ENCODE results near the gene ZFTA. TPM values are rescaled to one million over a fixed set of nuclear protein-coding genes. Genes with fewer than 3 reads are reported as not detected.
A peak's percentile ranks its signal among the peaks of the same experiment; 100 is the strongest.

Gene ZFTA
- polyA plus RNA-seq, 10 donors: 20.0 to 31.0 (median 26.5) TPM

DNA sequence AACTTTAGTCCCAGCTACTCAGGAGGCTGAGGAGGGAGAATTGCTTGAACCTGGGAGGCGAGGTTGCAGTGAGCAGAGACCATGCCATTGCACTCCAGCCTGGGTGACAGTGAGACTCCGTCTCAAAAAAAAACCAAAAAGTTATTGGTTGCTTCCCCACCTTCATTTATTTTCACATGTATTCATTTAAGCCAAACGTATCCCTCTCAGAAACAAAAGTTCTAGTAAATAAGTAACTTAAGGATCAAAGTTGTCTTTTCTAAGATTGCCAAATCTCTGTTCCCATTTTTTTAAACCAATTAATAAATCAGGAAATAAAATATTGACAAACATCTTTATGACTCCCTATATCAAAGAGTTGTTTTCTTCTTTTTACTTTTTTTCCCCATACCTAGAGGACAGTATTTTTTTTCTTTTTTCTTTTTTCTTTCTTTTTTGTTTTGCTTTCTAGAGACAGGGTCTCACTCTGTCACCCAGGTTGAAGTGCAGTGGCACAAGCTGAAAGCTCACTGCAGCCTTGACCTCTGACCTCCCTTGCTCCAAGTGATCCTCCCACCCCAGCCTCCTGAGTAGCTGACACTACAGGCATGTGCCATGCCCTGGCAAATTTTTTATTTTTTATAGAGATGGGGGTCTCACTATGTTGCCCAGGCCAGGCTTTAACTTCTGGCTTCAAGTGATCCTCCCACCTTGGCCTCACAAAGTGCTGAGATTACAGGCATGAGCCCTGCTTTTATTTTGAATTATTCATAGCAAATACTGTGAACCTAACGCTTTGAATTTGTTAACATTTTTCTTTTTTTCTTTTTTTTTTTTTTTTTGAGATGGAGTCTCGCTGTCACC, 11.4 kb downstream of the ZFTA start:
- no peak for DNase-seq

DNA sequence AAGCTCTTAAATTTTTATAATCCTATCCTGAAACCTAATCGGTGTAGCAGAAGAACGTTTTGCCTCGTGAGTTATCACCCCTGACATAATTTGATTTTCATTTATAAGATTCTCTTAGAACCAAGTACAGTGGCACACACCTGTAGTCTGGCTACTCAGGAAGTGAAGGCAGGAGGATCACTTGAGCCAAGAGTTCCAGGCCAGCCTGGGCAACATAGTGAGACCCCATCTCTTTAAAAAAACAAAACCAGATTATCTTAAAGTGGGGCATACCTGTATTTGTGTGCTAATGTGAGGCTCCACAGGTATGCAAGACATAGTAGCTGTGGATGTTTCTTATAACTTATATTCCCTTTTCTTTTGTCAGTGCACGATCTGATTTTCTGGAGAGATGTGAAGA, 19.0 kb downstream of the ZFTA start:
- DNase-seq: no peak

DNA sequence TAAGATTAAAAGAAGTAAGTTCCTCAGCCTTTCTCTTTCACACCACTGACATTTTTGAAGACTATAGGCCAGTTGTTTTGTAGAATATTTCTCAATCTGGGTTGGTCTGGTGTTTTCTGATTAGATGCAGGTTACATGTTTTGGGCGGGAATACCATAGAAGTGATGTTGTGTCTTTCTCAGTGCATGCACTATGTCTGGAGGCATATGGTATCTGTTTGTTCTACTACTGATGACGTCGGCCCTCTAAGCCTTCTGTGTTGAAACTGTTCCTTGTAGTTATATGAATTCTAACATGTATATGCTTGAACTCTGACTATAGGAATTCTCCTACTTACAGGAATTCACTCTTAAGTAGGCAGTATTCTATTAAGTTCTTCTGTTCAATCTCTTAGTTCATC, 21.6 kb downstream of the ZFTA start:
- no peak for DNase-seq

DNA sequence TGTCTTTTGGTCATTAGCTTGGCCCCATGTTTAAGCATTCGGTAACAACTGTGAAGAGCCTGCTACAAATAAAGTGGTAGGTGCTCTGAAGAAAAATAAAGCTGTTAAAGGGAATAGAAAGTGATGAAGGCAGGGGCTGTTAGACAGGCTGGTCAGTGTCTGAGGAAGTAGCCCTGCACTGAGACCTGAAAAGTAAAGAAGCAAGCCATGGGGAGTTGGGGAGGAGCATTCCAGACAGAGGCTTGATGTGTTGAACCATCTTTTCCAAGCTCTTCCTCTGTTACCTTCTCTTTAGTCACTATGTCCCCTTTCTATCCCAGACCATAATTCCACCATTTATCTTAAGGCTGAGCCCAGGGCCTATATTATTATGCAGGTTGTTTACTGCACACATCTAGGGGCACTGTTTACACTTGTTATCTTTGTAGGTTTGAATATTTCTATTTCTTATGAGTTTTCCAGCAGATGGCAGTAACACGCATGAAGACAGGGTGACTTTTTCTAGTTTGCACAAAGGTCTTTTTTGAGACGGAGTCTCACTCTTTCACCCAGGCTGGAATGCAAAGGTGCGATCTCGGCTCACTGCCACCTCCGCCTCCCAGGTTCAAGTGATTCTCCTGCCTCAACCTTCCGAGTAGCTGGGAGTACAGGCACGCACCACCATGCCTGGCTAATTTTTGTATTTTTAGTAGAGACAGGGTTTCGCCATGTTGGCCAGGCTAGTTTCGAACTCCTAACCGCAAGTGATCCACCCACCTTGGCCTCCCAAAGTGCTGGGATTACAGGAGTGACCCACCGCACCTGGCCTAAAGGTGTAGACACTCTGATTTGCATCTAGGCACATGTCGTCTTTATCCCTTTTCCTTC, 23.0 kb downstream of the ZFTA start:
- DNase-seq: peak in 1 of 3 donors; percentile 44

DNA sequence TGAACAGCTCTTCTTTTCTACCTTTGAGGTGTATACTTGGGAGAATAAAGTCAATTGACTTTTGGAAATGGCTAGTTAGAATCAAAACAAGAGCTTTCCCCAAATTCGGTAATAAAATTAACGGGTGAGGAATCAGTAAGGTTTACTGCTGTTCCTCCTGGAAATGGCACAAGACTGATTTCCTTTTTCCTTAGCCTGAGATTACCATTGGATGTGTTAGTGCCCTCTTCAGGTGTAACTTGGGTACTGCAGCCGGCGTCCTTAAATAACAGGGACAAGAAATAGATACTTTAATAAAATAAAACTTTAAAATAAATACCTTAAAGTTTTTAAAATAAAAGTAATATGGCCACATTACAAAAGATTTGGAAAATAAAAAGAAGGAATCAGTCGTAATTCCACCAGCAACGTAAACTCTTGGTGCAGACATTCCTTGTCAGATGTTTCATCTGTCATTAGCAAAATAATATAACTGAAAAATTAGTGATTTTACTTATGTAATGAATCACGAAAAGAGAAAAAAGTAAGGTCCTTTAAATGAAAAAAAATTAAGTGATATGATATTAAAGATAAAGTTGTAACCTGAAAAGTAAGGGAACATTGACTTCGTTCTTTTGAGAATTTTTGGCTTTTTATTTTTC, 29.7 kb downstream of the ZFTA start:
- peak; percentile 70 to 85 (median 77) for DNase-seq

DNA sequence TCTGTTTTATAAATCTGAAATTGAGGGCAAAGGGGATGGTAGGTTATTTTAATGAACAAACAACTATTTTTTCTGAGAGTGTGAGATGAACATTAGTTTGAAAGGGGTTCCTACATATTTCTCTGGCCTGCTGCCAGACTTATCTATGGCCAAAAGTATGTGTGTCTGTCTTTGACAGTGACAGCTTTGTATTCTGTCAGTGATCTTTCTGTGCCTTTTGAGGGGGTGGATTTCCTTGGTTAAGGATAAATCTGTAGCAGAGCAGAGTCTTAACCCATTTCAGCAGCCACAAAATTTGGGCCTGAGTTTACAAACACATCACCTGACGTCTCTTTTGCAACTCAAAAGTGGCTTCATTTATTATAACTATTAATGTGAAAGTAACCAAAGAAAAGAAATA, 30.9 kb downstream of the ZFTA start:
- DNase-seq: peak in 1 of 3 donors; percentile 5

DNA sequence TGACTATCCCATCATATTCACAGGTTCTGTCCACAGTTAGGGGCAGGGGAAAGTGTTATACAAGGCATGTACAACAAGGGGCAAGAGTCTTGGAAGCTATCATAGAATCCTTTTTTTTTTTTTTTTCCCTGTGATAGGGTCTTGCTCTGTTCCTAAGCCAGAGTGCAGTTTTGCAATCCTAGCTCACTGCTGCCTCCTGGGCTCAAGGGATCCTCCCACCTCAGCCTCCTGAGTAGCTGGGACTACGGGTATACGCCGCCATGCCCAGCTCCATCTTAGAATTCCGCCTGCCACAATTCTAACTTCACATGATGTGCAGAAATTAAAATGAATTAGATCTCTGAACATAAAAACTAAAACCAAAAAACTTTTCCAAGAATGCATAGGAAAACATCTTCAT, 31.7 kb downstream of the ZFTA start:
- no peak for DNase-seq

DNA sequence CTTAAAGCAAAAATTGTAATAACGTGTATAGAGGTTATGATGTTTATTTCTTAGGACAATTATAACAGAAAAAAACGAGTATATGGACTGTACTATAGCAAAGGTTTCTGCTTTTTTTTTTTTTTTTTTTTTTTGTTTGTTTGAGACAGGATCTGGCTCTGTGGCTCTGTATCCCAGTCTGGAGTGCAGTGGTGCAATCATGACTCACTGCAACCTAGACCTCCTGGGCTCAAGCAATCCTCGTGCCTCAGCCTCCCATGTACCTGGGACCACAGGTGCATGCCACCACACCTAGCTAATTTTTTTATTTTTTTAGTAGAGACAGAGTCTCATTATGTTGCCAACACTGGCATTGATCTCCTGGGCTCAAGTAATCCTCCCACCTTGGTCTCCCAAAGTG, 39.2 kb downstream of the ZFTA start:
- no peak for DNase-seq

DNA sequence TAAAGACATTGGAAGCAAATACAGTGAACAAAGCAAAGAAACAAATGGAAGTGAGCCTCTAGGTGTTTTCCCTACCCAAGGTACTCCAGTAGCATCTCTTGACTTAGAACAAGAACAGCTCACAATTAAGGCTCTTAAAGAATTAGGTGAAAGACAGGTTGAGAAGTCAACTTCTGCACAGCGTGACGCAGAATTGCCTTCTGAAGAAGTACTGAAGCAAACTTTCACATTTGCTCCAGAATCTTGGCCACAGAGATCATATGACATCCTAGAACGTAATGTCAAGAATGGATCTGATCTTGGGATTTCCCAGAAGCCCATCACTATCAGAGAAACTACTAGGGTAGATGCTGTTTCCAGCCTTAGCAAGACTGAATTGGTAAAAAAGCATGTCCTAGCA, 48.0 kb downstream of the ZFTA start:
- DNase-seq: no peak

DNA sequence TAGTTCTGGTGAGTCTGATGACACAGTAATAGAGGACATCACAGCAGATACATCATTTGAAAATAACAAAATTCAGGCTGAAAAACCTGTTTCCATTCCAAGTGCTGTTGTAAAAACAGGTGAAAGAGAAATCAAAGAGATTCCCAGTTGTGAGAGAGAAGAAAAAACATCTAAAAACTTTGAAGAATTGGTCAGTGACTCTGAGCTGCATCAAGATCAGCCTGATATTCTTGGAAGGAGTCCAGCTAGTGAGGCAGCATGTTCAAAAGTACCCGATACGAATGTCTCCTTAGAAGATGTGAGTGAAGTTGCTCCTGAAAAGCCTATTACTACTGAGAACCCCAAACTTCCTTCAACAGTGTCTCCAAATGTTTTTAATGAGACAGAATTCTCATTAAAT, 48.6 kb downstream of the ZFTA start:
- no peak for DNase-seq

DNA sequence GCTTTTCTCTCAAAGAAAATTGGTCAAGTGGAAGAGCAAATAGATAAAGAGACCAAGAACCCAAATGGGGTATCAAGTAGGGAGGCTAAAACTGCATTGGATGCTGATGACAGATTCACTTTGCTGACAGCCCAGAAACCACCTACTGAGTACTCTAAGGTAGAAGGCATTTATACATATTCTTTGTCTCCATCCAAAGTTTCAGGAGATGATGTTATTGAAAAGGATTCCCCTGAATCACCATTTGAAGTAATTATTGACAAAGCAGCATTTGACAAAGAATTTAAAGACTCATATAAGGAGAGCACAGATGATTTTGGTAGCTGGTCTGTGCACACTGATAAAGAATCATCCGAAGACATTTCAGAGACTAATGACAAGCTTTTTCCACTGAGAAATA, 49.6 kb downstream of the ZFTA start:
- no peak for DNase-seq

Other genes starting within 250 kb of the ZFTA start
- gene PLAAT4, start 232.0 kb downstream of the ZFTA start, polyA plus RNA-seq (ENCODE audit: insufficient read length in 10 of 10): 1 to 10 TPM; 2.4 to 7.8 (median 4.6) TPM
- under 1 TPM in 1 of 10 donors, not detected in 9; 0.38 TPM for gene PLAAT2, start 205.4 kb downstream of the ZFTA start, polyA plus RNA-seq (ENCODE audit: insufficient read length in 10 of 10)
- 10 to 100 TPM; 24.9 to 50.7 (median 36.9) TPM for gene PLAAT3, start 154.3 kb downstream of the ZFTA start, polyA plus RNA-seq (ENCODE audit: insufficient read length in 10 of 10)
- gene ATL3, start 97.4 kb downstream of the ZFTA start, polyA plus RNA-seq (ENCODE audit: insufficient read length in 10 of 10): 10 to 100 TPM; 14.9 to 24.1 (median 18.8) TPM
- 10 to 100 TPM; 52.9 to 75.2 (median 62.4) TPM for gene RTN3, start 87.3 kb downstream of the ZFTA start, polyA plus RNA-seq (ENCODE audit: insufficient read length in 10 of 10)
- 10 to 100 TPM; 19.7 to 31.7 (median 21.2) TPM for gene SPINDOC, start 44.7 kb upstream of the ZFTA start, polyA plus RNA-seq (ENCODE audit: insufficient read length in 10 of 10)
- 10 to 100 TPM; 15.8 to 21.8 (median 16.9) TPM for gene MARK2, start 70.3 kb upstream of the ZFTA start, polyA plus RNA-seq (ENCODE audit: insufficient read length in 10 of 10)
- gene RCOR2, start 148.4 kb upstream of the ZFTA start, polyA plus RNA-seq (ENCODE audit: insufficient read length in 10 of 10): 10 to 100 TPM in 8 of 10 donors, 1 to 10 TPM in 2; 9.4 to 16.0 (median 11.8) TPM
- 10 to 100 TPM; 13.3 to 23.6 (median 15.4) TPM for gene NAA40, start 170.2 kb upstream of the ZFTA start, polyA plus RNA-seq (ENCODE audit: insufficient read length in 10 of 10)
- gene COX8A, start 205.8 kb upstream of the ZFTA start, polyA plus RNA-seq (ENCODE audit: insufficient read length in 10 of 10): 100 to 1,000 TPM; 193 to 294 (median 224) TPM
- gene OTUB1, start 217.7 kb upstream of the ZFTA start, polyA plus RNA-seq (ENCODE audit: insufficient read length in 10 of 10): 10 to 100 TPM; 44.0 to 60.0 (median 50.3) TPM

All from muscle of back (tissue), 11 donors.